ENCODE data around the gene HOXC9.

The HOXC9 gene

GRCh38 chr12:53999559-54000115, 324 bp upstream of the HOXC9 start (continued):
- TF ChIP-seq ZXDB (tag by site-specific recombination; IDR thresholded peaks at IDR 0.05) (peak; percentile 98), ZSCAN4 (tag by site-specific recombination; IDR thresholded peaks at IDR 0.05) (peak; percentile 60), ZBTB48 (tag by site-specific recombination; IDR thresholded peaks at IDR 0.05) (peak; percentile 43; the same call in 1 of the 2 replicates), ZNF473 (tag by site-specific recombination; IDR thresholded peaks at IDR 0.05) (no peak)

GRCh38 chr12:54001283-54002187, 1.6 kb downstream of the HOXC9 start:
- ChIA-PET CTCF (interaction anchor here (0.5 to 6.7 kb wide), 14 partner anchors 11 to 1840 kb away, joined by 3 to 49 read pairs (median 4); partner anchors contain the start of gene HOXC13), POLR2A (interaction anchor here (0.6 to 3.7 kb wide), 6 partner anchors 7 to 63 kb away, joined by 4 to 34 read pairs (median 15); partner anchors contain the start of genes HOXC10, HOXC13, HOXC5 and HOXC8)
- H3K36me3 ChIP-seq (ENCODE audit: control insufficient read depth in 2 of 2, insufficient read depth in 1 of 2, low read length in 2 of 2) = peaks cover 8 to 15% of the 10 kb centered on the region in 2 experiments; a peak in 2 of 3 replicates
- H3K4me1 ChIP-seq (ENCODE audit: control insufficient read depth, insufficient read depth, low read length) = peaks cover 40% of the 10 kb centered on the region
- peak overlapping the region; percentile 94 for H3K4me3 ChIP-seq (ENCODE audit: low read depth, low read length)
- H3K9me3 ChIP-seq (ENCODE audit: control insufficient read depth, insufficient read depth, low read depth, low read length) = no peaks in the 10 kb centered on the region
- peak overlapping the region; percentile 99 for H3K27ac ChIP-seq (ENCODE audit: extremely low read depth, low read depth, low read length)
- TF ChIP-seq ZNF555 (tag by site-specific recombination; conservative IDR thresholded peaks at IDR 0.05) = no peak
- TF ChIP-seq GLIS1 (tag by site-specific recombination; IDR thresholded peaks at IDR 0.05) = peak; percentile 85
- TF ChIP-seq ZNF350 (tag by site-specific recombination; IDR thresholded peaks at IDR 0.05) = no peak
- peak; percentile 85 for TF ChIP-seq PRDM4 (tag by site-specific recombination; IDR thresholded peaks at IDR 0.05)
- no peak for TF ChIP-seq HOXA7 (CRISPR knock-in tag; IDR thresholded peaks at IDR 0.05; ENCODE audit: borderline replicate concordance)
- no peak for TF ChIP-seq ZNF488 (tag by site-specific recombination; IDR thresholded peaks at IDR 0.05)
- TF ChIP-seq ZNF596 (tag by site-specific recombination; IDR thresholded peaks at IDR 0.05) = peak; percentile 70; the same call in 1 of the 2 replicates
- no peak for TF ChIP-seq ZNF239 (tag by site-specific recombination; IDR thresholded peaks at IDR 0.05)
- TF ChIP-seq ZNF610 (tag by site-specific recombination; IDR thresholded peaks at IDR 0.05; ENCODE audit: borderline replicate concordance) = no peak
- no peak for TF ChIP-seq ZNF514 (tag by site-specific recombination; IDR thresholded peaks at IDR 0.05)
- peak; percentile 44; the same call in 1 of the 2 replicates for TF ChIP-seq GLIS2 (tag by site-specific recombination; IDR thresholded peaks at IDR 0.05)
- no peak for TF ChIP-seq ZFP37 (tag by site-specific recombination; IDR thresholded peaks at IDR 0.05)
- TF ChIP-seq ZNF398 (tag by site-specific recombination; IDR thresholded peaks at IDR 0.05) = peak; percentile 80
- TF ChIP-seq ZBTB10 (tag by site-specific recombination; IDR thresholded peaks at IDR 0.05) = peak; percentile 35; the same call in 1 of the 2 replicates
- no peak for TF ChIP-seq PRDM10 (tag by site-specific recombination; IDR thresholded peaks at IDR 0.05)

Measured in HEK293 (cell line).